BE2C (cell line): ENCODE measurements around the gene ALDH5A1. TPM values are rescaled to one million over a fixed set of nuclear protein-coding genes. Genes with fewer than 3 reads are reported as not detected.

Experiments used
- DNase-seq: peaks from one replicate; pipeline ENCODE4 v3.0.0-alpha.2; 2020
- H3K27me3 ChIP-seq: fragments of 250-450 bp; sonication (Bioruptor Pico); 2 replicates; pipeline ENCODE4 v1.5.1; 2020; ENCODE audit warnings: mild to moderate bottlenecking
- H3K36me3 ChIP-seq: fragments of 250-450 bp; sonication (Bioruptor Pico); 2 replicates; pipeline ENCODE4 v1.5.1; 2020; ENCODE audit warnings: mild to moderate bottlenecking
- H3K4me1 ChIP-seq: fragments of 250-450 bp; sonication (Bioruptor Pico); 2 replicates; pipeline ENCODE4 v1.5.1; 2020
- H3K4me3 ChIP-seq: 2 replicates; pipeline ENCODE4 v1.5.1; 2011; ENCODE audit warnings: low read depth, low read length
- H3K9me3 ChIP-seq: fragments of 250-450 bp; sonication (Bioruptor Pico); 2 replicates; pipeline ENCODE4 v1.5.1; 2020
- polyA plus RNA-seq: library from polyadenylated mRNA; unstranded; fragments of >200 nt; gene quantifications from one replicate; pipeline ENCODE4 v1.2.1, GENCODE V29; 2012; ENCODE audit warnings: low read depth, missing spikeins; ENCODE audit not compliant: insufficient read length, insufficient read depth
- TF ChIP-seq, protein P1 (sequence below): IDR thresholded peaks from 2 replicates; pipeline ENCODE4 v1.5.1; 2012; ENCODE audit warnings: mild to moderate bottlenecking, low read depth, low read length

The ALDH5A1 gene
- polyA plus RNA-seq: 3.3 TPM

DNA sequence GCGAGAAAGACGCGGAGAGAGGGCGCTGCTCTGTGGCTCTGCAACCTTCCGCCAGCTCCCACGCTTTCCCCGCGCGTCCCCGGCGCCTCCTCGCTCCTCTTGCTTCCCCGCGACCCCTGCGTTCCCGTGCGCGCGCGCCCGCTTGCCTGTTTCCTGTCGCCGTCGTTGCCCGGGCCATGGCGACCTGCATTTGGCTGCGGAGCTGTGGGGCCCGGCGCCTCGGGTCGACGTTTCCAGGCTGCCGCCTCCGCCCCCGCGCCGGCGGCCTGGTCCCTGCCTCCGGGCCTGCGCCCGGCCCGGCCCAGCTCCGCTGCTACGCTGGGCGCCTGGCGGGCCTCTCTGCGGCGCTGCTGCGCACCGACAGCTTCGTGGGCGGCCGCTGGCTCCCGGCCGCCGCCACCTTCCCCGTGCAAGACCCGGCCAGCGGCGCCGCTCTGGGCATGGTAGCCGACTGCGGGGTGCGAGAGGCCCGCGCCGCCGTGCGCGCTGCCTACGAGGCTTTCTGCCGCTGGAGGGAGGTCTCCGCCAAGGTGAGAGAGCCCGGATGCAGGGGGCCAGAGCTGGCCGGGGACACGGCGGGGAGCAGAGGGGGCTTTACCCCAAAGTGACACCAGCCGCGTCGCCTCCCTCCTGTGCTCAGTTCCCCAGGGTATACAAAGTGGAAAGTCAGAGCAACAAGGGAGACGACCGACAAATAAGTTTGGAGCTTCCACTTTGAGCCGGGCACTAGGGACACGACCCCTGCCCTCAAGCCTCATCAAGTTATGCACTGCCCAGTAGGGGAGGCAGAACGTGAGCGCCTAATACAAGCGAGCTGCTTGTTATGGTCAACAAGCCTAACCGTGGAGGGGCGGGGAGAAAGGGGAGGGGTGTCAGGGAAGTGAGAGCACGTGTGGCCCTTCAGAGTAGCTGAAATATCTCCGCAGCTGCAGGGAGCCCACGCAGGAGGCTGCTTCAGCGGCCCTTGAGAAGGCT is at the start of gene ALDH5A1:
Gene ALDH5A1 (plus strand): TSS at position 149 of the 975 bp plus-strand sequence. CDS start 28 bp downstream, at position 177.
- Histone ChIP-seq H3K36me3 (no peaks in the 10 kb centered on the region), H3K9me3 (peaks cover 4% of the 10 kb centered on the region), H3K27me3 (no peaks in the 10 kb centered on the region), H3K4me1 (no peaks in the 10 kb centered on the region), H3K4me3 (peak within 1 kb of the TSS; percentile 80)
- TF ChIP-seq, protein P1, sequence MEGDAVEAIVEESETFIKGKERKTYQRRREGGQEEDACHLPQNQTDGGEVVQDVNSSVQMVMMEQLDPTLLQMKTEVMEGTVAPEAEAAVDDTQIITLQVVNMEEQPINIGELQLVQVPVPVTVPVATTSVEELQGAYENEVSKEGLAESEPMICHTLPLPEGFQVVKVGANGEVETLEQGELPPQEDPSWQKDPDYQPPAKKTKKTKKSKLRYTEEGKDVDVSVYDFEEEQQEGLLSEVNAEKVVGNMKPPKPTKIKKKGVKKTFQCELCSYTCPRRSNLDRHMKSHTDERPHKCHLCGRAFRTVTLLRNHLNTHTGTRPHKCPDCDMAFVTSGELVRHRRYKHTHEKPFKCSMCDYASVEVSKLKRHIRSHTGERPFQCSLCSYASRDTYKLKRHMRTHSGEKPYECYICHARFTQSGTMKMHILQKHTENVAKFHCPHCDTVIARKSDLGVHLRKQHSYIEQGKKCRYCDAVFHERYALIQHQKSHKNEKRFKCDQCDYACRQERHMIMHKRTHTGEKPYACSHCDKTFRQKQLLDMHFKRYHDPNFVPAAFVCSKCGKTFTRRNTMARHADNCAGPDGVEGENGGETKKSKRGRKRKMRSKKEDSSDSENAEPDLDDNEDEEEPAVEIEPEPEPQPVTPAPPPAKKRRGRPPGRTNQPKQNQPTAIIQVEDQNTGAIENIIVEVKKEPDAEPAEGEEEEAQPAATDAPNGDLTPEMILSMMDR: peak; percentile 27
- DNase-seq: peak; percentile 77

DNA sequence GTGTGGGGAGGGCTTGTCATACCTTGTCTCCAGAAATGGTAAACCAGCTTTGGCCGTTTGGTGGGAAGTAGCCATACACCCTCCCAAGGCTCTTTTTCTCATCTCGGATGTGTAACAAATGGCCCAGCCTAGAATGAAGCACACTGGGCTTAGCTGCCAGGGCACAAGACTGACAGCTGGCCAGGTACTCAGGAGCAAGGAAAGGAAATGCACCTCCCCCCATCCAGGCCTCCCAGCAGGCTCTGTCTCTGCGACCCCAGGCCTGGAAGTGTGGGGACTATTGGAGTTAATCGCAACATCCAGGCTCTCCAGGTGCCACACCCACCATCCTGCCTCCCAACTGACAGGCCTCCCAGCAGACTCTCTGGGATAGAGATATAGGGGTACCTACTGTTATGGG is 49.1 kb upstream of the ALDH5A1 start:
- Histone ChIP-seq H3K27me3 (no peaks in the 10 kb centered on the region), H3K9me3 (no peaks in the 10 kb centered on the region), H3K36me3 (no peaks in the 10 kb centered on the region), H3K4me3 (no peak overlapping the region), H3K4me1 (no peaks in the 10 kb centered on the region)
- DNase-seq: no peak
- TF ChIP-seq, protein P1: no peak

DNA sequence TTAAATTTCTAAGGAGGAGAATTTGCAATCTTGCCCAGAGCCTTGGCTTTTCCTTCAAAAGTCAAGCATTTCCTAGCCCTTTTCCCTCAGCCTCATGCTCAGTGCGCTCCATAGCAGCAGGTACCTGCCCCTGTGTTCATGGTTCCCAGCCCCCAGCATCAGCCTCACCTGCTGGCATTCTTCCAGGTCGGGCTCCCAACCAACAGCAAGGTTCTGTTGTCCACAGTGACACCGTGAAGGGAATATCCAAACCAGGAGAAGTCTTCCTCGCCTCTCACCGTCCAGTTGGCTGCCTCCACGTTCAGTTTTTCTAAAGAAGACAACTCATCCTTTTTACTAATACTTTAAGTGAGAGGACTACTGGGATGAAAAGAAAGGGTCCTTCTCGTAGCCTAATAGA is 48.1 kb upstream of the ALDH5A1 start:
- H3K4me1 ChIP-seq: no peaks in the 10 kb centered on the region
- no peaks in the 10 kb centered on the region for H3K27me3 ChIP-seq
- DNase-seq: no peak
- H3K9me3 ChIP-seq: no peaks in the 10 kb centered on the region
- TF ChIP-seq, protein P1: no peak
- H3K36me3 ChIP-seq: no peaks in the 10 kb centered on the region
- H3K4me3 ChIP-seq: no peak overlapping the region

DNA sequence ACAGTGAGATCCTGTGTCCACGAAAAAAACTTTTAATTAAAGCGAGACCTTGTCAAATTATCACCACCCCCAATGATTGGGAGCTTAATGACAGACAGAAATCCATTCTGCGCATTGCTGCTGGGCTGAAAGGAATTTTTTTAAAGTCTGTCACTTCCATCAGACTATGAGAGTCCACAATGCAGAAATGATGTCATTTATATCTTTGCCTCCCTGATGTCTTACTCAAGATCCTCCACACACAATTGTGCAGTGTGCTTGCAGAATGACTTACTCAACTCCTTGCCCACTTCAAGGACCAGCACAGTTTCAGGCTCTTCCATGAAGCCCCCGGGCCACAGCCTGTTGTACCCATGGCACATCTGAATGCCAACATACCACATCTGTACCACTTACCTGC is 46.4 kb upstream of the ALDH5A1 start:
- Histone ChIP-seq H3K36me3 (no peaks in the 10 kb centered on the region), H3K9me3 (no peaks in the 10 kb centered on the region), H3K4me3 (no peak overlapping the region), H3K4me1 (no peaks in the 10 kb centered on the region), H3K27me3 (no peaks in the 10 kb centered on the region)
- no peak for DNase-seq
- TF ChIP-seq, protein P1: no peak

DNA sequence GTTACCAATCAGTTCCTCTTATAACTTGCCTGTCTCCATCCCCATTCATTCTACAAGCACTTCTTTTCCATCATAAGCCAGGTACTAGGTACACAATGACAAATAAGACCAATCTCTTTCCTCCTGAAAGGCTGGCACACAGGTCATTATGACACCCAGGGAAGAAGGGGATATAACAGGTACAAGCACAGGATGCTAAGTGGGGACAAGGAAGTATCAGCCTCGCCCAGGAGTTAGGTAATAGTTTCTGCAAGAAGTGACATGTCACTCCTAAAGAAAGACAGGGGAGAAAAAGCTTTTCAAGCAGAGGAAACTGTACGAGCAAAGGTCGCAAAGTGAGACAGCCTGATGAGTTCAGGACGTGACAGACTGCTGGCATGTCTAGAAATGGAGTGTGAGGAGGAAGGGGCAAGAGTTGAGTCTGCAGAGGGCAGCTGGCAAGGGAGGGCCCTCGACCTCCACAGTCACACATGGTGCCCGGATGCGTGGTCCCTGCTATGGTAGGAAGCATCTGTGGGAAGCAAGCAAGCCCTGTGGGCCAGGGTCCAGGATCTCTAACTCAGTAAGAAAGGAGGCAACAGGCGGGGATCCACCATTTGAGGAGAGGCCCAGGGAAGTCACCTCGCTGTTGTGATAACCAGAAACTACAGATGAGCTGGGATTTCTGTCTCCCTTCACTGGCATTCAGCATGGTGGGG is 45.8 kb upstream of the ALDH5A1 start:
- Histone ChIP-seq H3K4me3 (no peak overlapping the region), H3K36me3 (no peaks in the 10 kb centered on the region), H3K9me3 (no peaks in the 10 kb centered on the region), H3K27me3 (no peaks in the 10 kb centered on the region), H3K4me1 (no peaks in the 10 kb centered on the region)
- TF ChIP-seq, protein P1: no peak
- DNase-seq: no peak
